Stimulated activated CD8-positive, alpha-beta memory T cell treated with anti-CD3 and anti-CD28 coated beads, Interleukin-2, amount 100 ng/mL, for 48 hours (primary cell): ENCODE measurements around the gene TKT.
A peak's percentile ranks its signal among the peaks of the same experiment; 100 is the strongest.

ENCODE experiments used
- DNase-seq, 2 donors: peaks; one replicate each; pipeline ENCODE4 v3.0.0-alpha.2; 2020; ENCODE audit warnings: low read depth in 2 of 2

TKT gene

GRCh38 chr3:53225651-53226050 lies 30.2 kb downstream of the TKT start:
- DNase-seq, result no peak

DNA sequence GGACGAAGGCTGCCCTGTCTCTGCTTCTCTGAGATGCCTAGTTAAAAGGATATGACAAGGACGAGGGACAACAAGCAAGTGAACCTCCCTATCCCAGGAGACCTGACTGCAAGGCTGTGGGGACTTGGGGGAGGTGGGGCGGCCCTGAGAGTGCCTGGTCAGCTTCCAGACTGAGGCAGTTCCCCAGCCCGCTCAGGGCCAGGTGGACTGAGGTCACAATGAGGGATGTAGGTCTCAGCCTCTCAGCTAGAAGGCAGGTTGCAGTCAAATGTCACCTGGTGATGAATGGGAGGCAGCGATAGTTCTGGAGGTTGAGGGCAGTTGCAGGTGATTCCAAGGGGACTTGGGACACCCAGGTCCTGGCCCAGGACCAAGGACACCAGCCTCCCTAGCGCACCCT lies 30.6 kb downstream of the TKT start:
- DNase-seq, result no peak

- no peak for DNase-seq
Observed at GRCh38 chr3:53224536-53224935, 31.3 kb downstream of the TKT start.

DNA sequence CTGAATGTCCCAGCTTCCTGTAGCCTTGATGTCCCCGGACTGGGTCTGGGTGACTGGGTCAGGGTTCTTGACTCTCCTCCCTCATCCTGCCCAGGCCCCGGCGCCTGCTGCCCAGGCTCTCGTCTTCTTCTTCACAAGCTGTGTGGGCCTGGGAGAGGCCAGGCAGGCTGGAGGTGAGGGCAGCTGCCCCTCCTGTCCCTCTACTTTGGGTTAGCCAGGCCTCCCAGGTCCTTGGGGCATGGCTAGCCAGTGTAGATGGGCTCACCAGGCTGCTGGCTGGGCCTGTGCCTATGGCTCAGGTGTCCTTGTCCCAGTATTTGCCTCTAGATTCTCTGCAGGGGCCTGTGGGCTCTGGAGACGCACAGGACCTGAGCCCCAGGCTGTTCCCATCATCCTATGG lies 31.8 kb downstream of the TKT start:
- DNase-seq, result no peak

- no peak for DNase-seq
Observed at GRCh38 chr3:53223541-53223966, 32.3 kb downstream of the TKT start.

- DNase-seq, result no peak
Observed at GRCh38 chr3:53223025-53223424, 32.8 kb downstream of the TKT start.

GRCh38 chr3:53222183-53222901 lies 33.5 kb downstream of the TKT start:
- DNase-seq, result no peak

- no peak for DNase-seq
Observed at GRCh38 chr3:53221827-53222182, 34.0 kb downstream of the TKT start.

GRCh38 chr3:53221345-53221744 lies 34.5 kb downstream of the TKT start:
- no peak for DNase-seq

DNA sequence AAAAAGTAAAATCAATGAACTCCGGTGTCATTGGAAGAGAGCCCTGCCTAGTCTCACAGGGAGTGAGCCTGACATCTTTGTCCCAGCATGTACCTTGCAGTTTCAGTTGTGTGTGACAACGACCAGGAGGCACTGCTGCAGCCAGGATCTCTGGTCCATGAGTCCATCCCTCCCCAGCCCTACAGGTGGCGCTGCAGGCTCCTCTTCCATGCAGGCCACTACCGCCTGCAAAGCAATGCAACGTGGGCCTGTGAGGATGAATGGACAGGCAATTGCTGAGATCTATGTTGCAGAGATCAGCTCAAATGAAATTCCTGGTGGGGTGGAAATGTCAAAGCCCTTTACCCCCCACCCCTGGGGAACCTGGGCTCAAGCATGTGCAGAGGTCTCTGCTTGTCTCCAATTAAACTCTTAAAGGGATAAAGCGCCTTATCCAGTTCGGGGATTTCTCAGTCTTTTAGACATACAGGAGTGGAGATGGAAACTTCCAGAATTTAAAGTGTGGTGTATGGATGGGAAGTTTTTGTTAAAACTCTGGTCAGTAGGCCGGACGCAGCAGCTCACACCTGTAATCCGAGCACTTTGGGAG lies 35.8 kb downstream of the TKT start:
- DNase-seq, result peak; percentile 73

DNA sequence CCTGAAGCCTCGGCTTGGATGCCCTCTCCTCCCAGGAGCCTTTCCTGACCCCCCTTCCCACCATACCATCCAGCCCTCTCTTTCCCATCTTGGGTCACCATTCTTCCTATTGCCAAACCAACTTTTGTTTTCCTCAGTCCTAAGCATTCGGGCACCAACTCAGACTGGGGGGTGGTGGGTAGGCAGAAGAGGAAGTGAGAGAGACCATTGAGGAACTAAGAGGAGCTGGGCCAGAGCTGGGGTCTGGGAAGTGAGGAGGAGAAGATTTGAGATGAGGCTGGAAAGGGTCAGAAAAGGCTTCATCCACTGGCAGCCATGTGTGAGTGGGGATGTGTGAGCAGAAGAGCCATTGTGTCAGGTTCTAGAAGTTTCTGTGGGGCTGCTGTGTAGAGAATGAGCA lies 37.7 kb downstream of the TKT start:
- no peak for DNase-seq

DNA sequence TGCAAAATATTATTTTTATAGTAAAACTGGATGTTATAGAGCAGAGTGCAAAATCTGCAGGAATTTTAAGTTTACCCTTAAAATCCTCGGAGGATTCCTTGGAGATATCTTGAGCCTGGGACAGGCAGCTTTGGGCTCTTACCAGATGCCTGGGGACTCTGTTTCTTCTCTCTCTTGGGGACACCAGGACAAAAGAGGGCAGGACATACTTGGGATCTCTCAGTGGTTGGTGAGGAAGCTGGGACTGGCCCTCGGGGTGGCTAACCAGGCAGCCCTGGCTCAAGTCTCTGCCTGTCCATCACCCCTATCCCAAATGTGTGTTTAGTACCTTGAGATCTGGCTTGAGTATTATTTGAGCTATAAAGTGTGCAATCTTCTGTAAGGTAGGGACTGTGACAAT lies 38.6 kb downstream of the TKT start:
- DNase-seq, result no peak

- DNase-seq, result no peak
Observed at GRCh38 chr3:53216723-53217122, 39.1 kb downstream of the TKT start.

- DNase-seq, result no peak
Observed at GRCh38 chr3:53215816-53216215, 40.0 kb downstream of the TKT start.

- no peak for DNase-seq
Observed at GRCh38 chr3:53213276-53213675, 42.5 kb downstream of the TKT start.

DNA sequence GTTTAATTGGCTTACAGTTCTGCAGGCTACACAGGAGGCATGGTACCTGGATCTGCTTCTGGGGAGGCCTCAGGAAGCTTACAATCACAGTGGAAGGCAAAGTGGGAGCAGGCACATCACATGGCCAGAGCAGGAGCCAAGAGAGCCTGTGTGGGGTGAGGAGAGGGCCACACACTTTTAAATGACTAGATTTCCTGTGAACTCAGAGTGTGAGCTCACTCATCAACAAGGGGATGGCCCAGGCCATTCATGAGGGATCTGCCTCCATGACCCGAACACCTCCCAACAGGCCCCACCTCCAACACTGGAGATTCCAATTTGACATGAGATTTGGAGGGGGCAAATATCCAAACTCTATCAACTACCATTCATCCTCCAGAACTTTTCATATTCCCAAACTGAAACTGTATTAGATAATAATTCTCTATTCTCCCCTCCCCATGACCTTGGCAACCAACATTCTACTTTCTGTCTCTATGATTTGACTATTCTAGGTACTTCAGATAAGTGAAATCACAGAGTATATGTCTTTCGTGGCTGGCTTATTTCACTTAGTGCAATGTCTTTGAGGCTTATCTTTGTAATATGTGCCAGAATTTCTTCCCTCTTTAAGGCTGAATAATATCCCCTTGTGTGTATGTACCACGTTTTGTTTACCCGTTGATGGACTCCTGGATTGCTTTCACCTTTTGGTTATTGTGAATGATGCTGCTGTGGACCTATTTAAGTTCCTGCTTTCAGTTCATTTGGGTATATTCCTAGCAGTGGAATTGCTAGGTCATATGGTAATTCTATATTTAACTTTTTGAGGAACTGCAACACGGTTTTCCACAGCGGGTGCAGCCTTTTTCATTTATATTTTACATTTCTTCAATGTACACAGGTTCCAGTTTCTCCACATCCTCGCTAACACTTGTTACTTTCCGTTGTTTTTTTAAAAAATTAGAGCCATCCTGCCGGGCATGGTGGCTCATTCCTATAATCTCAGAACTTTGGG lies 43.8 kb downstream of the TKT start:
- no peak for DNase-seq

DNA sequence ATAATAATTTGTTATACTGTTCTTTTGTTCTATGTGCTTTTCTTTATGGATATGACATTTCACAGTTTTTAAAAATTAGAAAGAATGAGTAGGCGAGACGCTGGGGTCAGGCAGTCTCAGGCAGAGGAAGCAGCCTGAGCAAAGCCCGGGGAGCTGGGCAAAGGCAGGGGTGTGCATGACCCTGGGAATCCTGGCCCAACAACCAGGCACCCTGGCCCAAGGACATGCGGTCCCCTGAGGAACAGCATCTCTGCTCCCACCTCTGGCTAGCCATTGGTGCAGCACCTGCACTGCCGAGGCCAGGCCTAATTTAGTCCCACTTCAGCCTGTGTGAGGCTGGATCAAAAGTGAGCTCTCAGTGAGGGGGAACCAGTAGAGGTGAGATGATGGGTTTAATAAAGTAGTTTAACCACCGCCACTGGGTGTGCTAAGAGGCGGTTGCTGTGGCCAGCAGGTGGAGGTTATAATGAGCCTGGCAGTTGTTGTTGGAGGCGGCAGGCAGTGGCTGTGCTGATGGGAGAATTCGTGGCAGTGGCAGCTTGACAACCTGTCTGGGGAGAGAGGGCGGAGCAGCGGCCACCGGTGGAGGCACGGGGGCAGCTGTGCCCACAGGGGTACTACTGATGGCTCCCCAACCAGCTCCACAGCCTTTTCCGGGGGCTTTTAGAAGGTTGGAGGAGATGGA lies 53.3 kb downstream of the TKT start:
- DNase-seq, result no peak

GRCh38 chr3:53200501-53201498 lies 55.0 kb downstream of the TKT start:
- DNase-seq, result no peak

DNA sequence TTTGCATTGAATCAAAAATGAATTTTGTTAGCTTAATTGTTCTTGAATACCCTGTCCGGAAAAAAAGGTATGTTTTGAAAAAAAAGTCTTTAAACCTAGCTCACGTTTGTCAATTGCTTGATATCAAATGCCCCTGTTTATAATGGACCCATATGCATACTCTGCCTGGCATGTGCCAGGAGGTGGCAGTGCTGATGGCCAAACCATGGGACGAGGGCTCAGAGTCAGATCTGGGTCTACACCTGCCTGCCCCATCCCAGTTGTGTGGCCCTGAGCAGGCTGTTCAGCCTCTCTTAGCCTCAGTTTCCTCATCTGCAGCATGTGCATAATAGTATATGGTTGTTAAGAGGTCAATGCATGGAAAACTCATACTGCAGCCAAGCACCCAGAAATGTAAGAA lies 56.0 kb downstream of the TKT start:
- DNase-seq, result no peak

GRCh38 chr3:53198996-53199395 lies 56.8 kb downstream of the TKT start:
- no peak for DNase-seq
